ENCODE data around the gene TFRC. TPM values are rescaled to one million over a fixed set of nuclear protein-coding genes. Genes with fewer than 3 reads are reported as not detected.
"Not testable (repeated sequence)": the region's sequence is repeated elsewhere in the genome, so short reads cannot be mapped to it uniquely, and the experiment has no call there.

The TFRC gene
- total and polyA plus RNA-seq, 4 donors: 60.8 to 159 (median 83.3) TPM

DNA sequence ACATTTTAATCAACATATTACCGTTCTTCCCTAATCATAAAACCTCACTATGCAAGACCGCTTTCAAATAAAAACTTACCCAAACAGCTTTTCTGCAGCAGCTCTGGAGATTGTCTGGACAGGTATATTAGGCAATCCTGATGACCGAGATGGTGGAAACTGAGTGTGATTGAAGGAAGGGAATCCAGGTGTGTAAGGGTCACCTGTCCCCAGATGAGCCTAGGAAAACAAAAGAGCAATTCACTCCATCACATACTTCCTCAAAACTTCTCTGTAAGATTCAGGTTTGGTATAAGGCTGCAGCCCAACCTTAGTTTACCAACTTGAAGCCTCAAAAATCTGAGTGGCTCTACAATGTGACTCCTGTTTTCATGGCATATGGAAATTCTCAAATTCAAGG, 14.5 kb downstream of the TFRC start:
- H3K36me3 ChIP-seq (ENCODE audit: control insufficient read depth, insufficient read depth, low read length): peaks cover 41% of the 10 kb centered on the region
- no peak for DNase-seq (ENCODE audit: low read depth in 4 of 6, low spot score in 6 of 6)

DNA sequence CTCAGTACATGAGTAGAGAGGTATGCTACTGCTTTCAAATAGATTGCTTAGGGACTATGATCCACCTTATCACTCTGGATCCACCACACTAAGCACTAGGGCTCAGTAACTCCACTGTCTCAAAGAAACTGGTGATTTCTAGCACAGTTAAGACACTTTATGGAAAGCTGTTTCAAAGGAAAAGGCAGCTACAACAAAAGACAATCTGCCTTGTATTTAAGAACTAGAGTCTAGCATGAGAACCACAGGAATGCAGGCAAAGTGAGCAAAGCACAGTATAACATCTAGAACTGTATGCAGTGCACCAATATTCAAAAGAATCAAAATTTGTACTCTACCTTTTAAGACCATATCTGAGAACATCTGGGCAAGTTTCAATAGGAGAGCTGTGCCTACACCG, 17.9 kb downstream of the TFRC start:
- no peak overlapping the region for H3K27ac ChIP-seq (ENCODE audit: low read depth, low read length)
- DNase-seq (ENCODE audit: low read depth in 4 of 6, low spot score in 6 of 6): no peak
- no peaks in the 10 kb centered on the region for H3K27me3 ChIP-seq (ENCODE audit: control insufficient read depth, insufficient read depth, low read length)
- WGBS (ENCODE audit: insufficient coverage): no CpG with 5 or more reads among the region's 1 CpG
- H3K4me1 ChIP-seq (ENCODE audit: control insufficient read depth, insufficient read depth, low read length): no peaks in the 10 kb centered on the region
- peaks cover 56% of the 10 kb centered on the region for H3K36me3 ChIP-seq (ENCODE audit: control insufficient read depth, insufficient read depth, low read length)
- no peak overlapping the region for H3K4me3 ChIP-seq (ENCODE audit: low read depth, low read length)
- H3K9me3 ChIP-seq (ENCODE audit: control insufficient read depth, insufficient read depth, low read length): no peaks in the 10 kb centered on the region

More for the DNA sequence above, 14.5 kb downstream of the TFRC start:
- no CpG with 5 or more reads among the region's 3 CpGs for WGBS (ENCODE audit: insufficient coverage)
- no peak overlapping the region for H3K27ac ChIP-seq (ENCODE audit: low read depth, low read length)
- H3K4me3 ChIP-seq (ENCODE audit: low read depth, low read length): no peak overlapping the region
- no peaks in the 10 kb centered on the region for H3K4me1 ChIP-seq (ENCODE audit: control insufficient read depth, insufficient read depth, low read length)
- no peaks in the 10 kb centered on the region for H3K27me3 ChIP-seq (ENCODE audit: control insufficient read depth, insufficient read depth, low read length)
- H3K9me3 ChIP-seq (ENCODE audit: control insufficient read depth, insufficient read depth, low read length): no peaks in the 10 kb centered on the region

DNA sequence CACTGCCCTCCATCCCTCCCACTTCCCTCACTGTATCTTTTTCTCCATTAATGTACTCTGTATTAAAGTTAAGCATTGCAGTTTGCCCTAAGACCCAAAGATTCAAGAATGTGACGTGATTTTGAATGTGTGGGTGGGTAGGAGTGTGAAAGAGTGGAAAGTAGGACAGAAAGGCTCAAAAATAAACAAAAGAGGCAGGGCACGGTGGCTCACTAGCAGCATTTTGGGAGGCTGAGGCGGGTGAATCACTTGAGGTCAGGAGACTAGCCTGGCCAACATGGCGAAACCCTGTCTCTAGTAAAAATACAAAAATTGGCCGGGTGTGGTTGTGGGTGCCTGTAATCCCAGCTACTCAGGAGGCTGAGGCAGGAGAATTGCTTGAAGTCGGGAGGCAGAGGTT, 18.4 kb downstream of the TFRC start:
- Histone ChIP-seq H3K4me3 (ENCODE audit: low read depth, low read length) (no peak overlapping the region), H3K27ac (ENCODE audit: low read depth, low read length) (no peak overlapping the region), H3K27me3 (ENCODE audit: control insufficient read depth, insufficient read depth, low read length) (no peaks in the 10 kb centered on the region), H3K9me3 (ENCODE audit: control insufficient read depth, insufficient read depth, low read length) (no peaks in the 10 kb centered on the region), H3K36me3 (ENCODE audit: control insufficient read depth, insufficient read depth, low read length) (peaks cover 55% of the 10 kb centered on the region), H3K4me1 (ENCODE audit: control insufficient read depth, insufficient read depth, low read length) (no peaks in the 10 kb centered on the region)
- WGBS (ENCODE audit: insufficient coverage): 97% methylated on average over 6 of the region's 6 CpGs
- no peak for DNase-seq (ENCODE audit: low read depth in 4 of 6, low spot score in 6 of 6)

DNA sequence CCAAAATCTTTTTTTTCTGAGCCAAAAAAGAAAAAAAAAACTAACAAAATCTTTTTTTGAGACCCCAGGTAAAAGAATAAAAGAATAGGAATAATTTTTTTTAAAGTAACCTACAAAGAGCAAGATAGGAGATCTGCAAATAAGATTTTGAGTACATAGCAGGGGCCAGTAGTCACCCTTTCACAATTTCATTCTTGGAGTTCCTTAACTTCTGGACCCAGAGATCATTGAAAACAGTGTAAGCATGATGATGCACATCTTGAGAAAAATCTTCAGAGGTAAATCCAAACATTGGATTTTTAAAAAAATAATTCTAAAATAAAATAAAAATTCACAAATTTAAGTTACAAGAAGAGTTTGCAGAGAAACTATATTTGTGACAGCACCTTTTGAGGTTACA, 18.8 kb downstream of the TFRC start:
- Histone ChIP-seq H3K4me3 (ENCODE audit: low read depth, low read length) (no peak overlapping the region), H3K27me3 (ENCODE audit: control insufficient read depth, insufficient read depth, low read length) (no peaks in the 10 kb centered on the region), H3K27ac (ENCODE audit: low read depth, low read length) (no peak overlapping the region), H3K9me3 (ENCODE audit: control insufficient read depth, insufficient read depth, low read length) (no peaks in the 10 kb centered on the region), H3K36me3 (ENCODE audit: control insufficient read depth, insufficient read depth, low read length) (peaks cover 52% of the 10 kb centered on the region), H3K4me1 (ENCODE audit: control insufficient read depth, insufficient read depth, low read length) (no peaks in the 10 kb centered on the region)
- DNase-seq (ENCODE audit: low read depth in 4 of 6, low spot score in 6 of 6): no peak

DNA sequence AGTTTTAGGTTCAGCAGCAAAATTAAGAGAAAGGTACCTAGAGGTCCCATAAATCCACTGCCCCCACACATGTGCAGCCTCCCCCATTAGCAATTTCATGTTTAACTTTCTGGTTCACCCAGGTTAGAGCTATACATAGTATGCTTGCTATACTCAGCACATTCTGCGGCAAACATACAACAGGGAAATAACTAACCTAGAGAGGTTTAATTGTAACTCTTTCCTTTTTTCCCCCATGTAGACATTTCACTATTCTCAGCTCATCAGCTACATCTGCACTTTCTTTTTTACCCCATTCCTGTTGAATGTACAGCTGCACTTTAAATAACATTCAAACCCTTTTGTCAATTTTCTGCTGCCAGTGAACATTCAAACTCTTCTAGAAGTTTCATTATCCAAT, 21.1 kb downstream of the TFRC start:
- no peak overlapping the region for H3K27ac ChIP-seq (ENCODE audit: low read depth, low read length)
- no peaks in the 10 kb centered on the region for H3K9me3 ChIP-seq (ENCODE audit: control insufficient read depth, insufficient read depth, low read length)
- peaks cover 65% of the 10 kb centered on the region for H3K36me3 ChIP-seq (ENCODE audit: control insufficient read depth, insufficient read depth, low read length)
- no peaks in the 10 kb centered on the region for H3K4me1 ChIP-seq (ENCODE audit: control insufficient read depth, insufficient read depth, low read length)
- no peaks in the 10 kb centered on the region for H3K27me3 ChIP-seq (ENCODE audit: control insufficient read depth, insufficient read depth, low read length)
- no peak overlapping the region for H3K4me3 ChIP-seq (ENCODE audit: low read depth, low read length)
- no peak for DNase-seq (ENCODE audit: low read depth in 4 of 6, low spot score in 6 of 6)
- 100% methylated on average over 1 of the region's 1 CpG for WGBS (ENCODE audit: insufficient coverage)

DNA sequence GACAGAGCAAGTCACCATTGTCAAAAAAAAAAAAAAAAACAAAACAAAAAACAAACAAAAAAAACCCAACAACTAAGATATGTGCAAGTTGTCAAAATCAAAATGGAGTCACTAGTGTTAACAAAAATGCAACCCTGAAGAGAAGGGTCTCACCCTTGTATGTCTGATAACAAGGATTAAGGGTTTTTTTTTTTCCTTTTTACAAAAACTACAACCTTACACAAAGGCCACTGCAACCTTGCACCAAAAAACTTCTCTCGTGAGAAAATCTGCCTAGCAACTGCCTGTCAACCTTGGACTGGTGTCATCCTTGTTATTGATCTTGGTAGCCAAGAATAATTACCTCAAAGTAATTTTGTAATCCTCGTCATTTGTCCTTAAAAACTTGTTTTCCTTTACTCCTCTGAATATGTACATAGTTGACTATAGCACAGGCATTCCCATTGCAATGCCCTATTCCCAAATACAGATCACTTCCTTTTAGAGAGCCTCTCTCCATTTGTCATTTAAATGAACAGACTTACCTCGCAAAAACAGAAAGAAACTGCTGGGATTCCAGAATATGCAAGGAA, 24.0 kb downstream of the TFRC start:
- no peaks in the 10 kb centered on the region for H3K4me1 ChIP-seq (ENCODE audit: control insufficient read depth, insufficient read depth, low read length)
- no peaks in the 10 kb centered on the region for H3K9me3 ChIP-seq (ENCODE audit: control insufficient read depth, insufficient read depth, low read length)
- H3K27ac ChIP-seq (ENCODE audit: low read depth, low read length): no peak overlapping the region
- no peaks in the 10 kb centered on the region for H3K27me3 ChIP-seq (ENCODE audit: control insufficient read depth, insufficient read depth, low read length)
- no peak for DNase-seq (ENCODE audit: low read depth in 4 of 6, low spot score in 6 of 6)
- peaks cover 69% of the 10 kb centered on the region for H3K36me3 ChIP-seq (ENCODE audit: control insufficient read depth, insufficient read depth, low read length)
- no peak overlapping the region for H3K4me3 ChIP-seq (ENCODE audit: low read depth, low read length)
- 83% methylated on average over 1 of the region's 3 CpGs for WGBS (ENCODE audit: insufficient coverage)

DNA sequence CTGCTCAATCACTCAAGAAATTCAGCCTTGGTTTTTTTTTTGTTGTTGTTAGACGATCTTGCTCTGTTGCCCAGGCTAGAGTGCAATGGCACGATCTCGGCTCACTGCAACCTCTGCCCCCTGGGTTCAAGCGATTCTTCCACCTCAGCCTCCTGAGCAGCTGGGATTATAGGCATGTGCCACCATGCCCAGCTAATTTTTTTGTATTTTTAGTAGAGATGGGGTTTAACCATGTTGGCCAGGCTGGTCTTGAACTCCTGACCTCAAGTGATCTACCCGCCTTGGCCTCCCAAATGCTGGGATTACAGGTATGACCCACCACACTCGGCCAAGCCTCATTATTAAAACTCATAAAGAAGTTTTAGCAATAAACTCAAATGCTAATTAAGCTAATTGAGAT, 25.5 kb downstream of the TFRC start:
- H3K27me3 ChIP-seq (ENCODE audit: control insufficient read depth, insufficient read depth, low read length); H3K4me3 ChIP-seq (ENCODE audit: low read depth, low read length); H3K9me3 ChIP-seq (ENCODE audit: control insufficient read depth, insufficient read depth, low read length); H3K4me1 ChIP-seq (ENCODE audit: control insufficient read depth, insufficient read depth, low read length); DNase-seq (ENCODE audit: low read depth in 4 of 6, low spot score in 6 of 6); H3K27ac ChIP-seq (ENCODE audit: low read depth, low read length): not testable (repeated sequence)
- peaks cover 67% of the 10 kb centered on the region for H3K36me3 ChIP-seq (ENCODE audit: control insufficient read depth, insufficient read depth, low read length)
- no CpG with 5 or more reads among the region's 6 CpGs for WGBS (ENCODE audit: insufficient coverage)

DNA sequence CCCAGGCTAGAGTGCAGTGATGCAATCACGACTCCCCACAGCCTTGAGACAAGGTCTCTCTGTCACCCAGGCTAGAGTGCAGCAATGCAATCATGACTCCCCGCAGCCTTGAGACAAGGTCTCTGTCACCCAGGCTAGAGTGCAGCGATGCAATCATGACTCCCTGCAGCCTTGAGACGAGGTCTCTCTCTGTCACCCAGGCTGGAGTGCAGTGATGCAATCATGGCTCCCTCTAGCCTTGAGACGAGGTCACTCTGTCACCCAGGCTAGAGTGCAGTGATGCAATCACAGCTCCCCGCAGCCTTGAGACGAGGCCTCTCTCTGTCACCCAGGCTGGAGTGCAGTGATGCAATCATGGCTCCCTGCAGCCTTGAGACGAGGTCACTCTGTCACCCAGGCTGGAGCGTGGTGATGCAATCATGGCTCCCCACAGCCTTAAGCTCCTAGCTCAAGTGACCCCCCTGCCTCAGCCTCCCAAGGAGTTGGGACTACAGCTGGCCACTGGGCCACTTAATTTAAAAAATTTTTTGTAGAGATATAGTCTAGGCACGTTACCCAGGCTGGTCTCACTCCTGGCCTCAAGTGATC, 26.1 kb downstream of the TFRC start:
- Histone ChIP-seq H3K27ac (ENCODE audit: low read depth, low read length) (no peak overlapping the region), H3K4me1 (ENCODE audit: control insufficient read depth, insufficient read depth, low read length) (no peaks in the 10 kb centered on the region), H3K27me3 (ENCODE audit: control insufficient read depth, insufficient read depth, low read length) (no peaks in the 10 kb centered on the region), H3K9me3 (ENCODE audit: control insufficient read depth, insufficient read depth, low read length) (no peaks in the 10 kb centered on the region), H3K4me3 (ENCODE audit: low read depth, low read length) (no peak overlapping the region), H3K36me3 (ENCODE audit: control insufficient read depth, insufficient read depth, low read length) (peaks cover 64% of the 10 kb centered on the region)
- DNase-seq (ENCODE audit: low read depth in 4 of 6, low spot score in 6 of 6): no peak
- 92% methylated on average over 9 of the region's 10 CpGs for WGBS (ENCODE audit: insufficient coverage)

DNA sequence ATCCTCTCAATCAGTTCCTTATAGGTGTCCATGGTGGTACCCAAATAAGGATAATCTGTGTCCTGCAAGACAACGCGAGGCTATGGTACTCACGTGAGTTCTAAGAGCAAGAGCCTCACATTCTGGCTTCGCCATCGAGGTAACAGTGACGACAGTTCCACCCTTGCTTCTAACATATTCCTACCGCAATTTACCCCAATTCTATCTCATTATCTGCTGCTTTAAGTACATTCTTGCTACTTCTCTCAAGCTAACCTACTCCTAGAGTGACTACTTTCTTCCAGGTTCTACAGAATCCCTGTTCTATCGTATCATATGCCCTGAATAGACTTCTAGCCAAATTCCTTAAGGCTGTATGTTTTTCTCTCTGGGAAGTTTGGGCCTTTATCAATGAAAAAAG, 26.6 kb downstream of the TFRC start:
- peaks cover 59% of the 10 kb centered on the region for H3K36me3 ChIP-seq (ENCODE audit: control insufficient read depth, insufficient read depth, low read length)

DNA sequence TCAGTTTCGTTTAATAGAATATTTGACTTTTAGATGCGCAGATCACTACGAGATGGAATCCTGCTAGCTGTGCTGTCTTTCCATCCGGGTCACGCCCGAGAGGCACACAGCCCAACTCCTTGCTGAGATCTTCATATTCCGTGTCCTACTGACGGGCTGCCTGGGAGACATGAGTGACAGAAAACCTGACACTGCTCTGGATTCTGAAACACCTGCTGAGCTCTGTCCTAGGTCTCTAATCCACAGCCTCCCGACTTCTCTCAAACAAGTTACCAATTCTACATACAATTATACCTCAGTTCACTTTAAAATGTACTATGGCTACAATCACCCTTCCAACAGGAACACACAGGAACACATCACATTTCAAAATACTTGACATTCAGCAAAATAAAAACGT, 27.2 kb downstream of the TFRC start:
- H3K36me3 ChIP-seq (ENCODE audit: control insufficient read depth, insufficient read depth, low read length): peaks cover 57% of the 10 kb centered on the region
- H3K4me1 ChIP-seq (ENCODE audit: control insufficient read depth, insufficient read depth, low read length): no peaks in the 10 kb centered on the region
- no peak for DNase-seq (ENCODE audit: low read depth in 4 of 6, low spot score in 6 of 6)
- H3K9me3 ChIP-seq (ENCODE audit: control insufficient read depth, insufficient read depth, low read length): no peaks in the 10 kb centered on the region
- no peak overlapping the region for H3K4me3 ChIP-seq (ENCODE audit: low read depth, low read length)
- 94% methylated on average over 10 of the region's 10 CpGs for WGBS (ENCODE audit: insufficient coverage)
- no peak overlapping the region for H3K27ac ChIP-seq (ENCODE audit: low read depth, low read length)
- no peaks in the 10 kb centered on the region for H3K27me3 ChIP-seq (ENCODE audit: control insufficient read depth, insufficient read depth, low read length)

More for the DNA sequence above, 26.6 kb downstream of the TFRC start:
- 94% methylated on average over 7 of the region's 8 CpGs for WGBS (ENCODE audit: insufficient coverage)
- DNase-seq (ENCODE audit: low read depth in 4 of 6, low spot score in 6 of 6): no peak
- no peaks in the 10 kb centered on the region for H3K27me3 ChIP-seq (ENCODE audit: control insufficient read depth, insufficient read depth, low read length)
- no peak overlapping the region for H3K4me3 ChIP-seq (ENCODE audit: low read depth, low read length)
- H3K9me3 ChIP-seq (ENCODE audit: control insufficient read depth, insufficient read depth, low read length): no peaks in the 10 kb centered on the region
- no peak overlapping the region for H3K27ac ChIP-seq (ENCODE audit: low read depth, low read length)
- H3K4me1 ChIP-seq (ENCODE audit: control insufficient read depth, insufficient read depth, low read length): no peaks in the 10 kb centered on the region

All from spinal cord (tissue), 10 donors.